OCI-LY3 (cell line): ENCODE data around the gene IL1RAP.

ENCODE experiments used
- EZH2phosphoT487 ChIP-seq: fragments of 200-600 bp; shearing (Covaris generic); IDR thresholded peaks from 2 replicates; pipeline ENCODE4 v1.6.1; 2018; ENCODE audit warnings: antibody characterized with exemption, mixed run types, low read depth
- TF ChIP-seq, protein P1 (sequence below): fragments of 200-600, 300-600 bp; sonication (generic); IDR thresholded peaks from 2 replicates; pipeline ENCODE4 v1.5.1; 2014; ENCODE audit warnings: antibody characterized with exemption, low read length, low read depth

- TF ChIP-seq, protein P1, sequence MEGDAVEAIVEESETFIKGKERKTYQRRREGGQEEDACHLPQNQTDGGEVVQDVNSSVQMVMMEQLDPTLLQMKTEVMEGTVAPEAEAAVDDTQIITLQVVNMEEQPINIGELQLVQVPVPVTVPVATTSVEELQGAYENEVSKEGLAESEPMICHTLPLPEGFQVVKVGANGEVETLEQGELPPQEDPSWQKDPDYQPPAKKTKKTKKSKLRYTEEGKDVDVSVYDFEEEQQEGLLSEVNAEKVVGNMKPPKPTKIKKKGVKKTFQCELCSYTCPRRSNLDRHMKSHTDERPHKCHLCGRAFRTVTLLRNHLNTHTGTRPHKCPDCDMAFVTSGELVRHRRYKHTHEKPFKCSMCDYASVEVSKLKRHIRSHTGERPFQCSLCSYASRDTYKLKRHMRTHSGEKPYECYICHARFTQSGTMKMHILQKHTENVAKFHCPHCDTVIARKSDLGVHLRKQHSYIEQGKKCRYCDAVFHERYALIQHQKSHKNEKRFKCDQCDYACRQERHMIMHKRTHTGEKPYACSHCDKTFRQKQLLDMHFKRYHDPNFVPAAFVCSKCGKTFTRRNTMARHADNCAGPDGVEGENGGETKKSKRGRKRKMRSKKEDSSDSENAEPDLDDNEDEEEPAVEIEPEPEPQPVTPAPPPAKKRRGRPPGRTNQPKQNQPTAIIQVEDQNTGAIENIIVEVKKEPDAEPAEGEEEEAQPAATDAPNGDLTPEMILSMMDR = no peak
- no peak for TF ChIP-seq EZH2phosphoT487
These were observed 10.9 kb upstream of the IL1RAP start for GRCh38 chr3:190502946-190503345.
